Tibial nerve (tissue), 3 donors: ENCODE results near the gene DISP3.

Experiments
- CTCF ChIP-seq, 5 experiments: fragments of 200-600 bp in 3 of 5; fragments of 450-650 bp in 2 of 5; sonication (generic) in 3 of 5; IDR thresholded peaks; one replicate each; pipeline ENCODE4 v1.5.1; 2016 to 2019; ENCODE audit warnings: antibody characterized with exemption in 5 of 5, mild to moderate bottlenecking in 3 of 5, moderate library complexity in 2 of 5
- POLR2A ChIP-seq, 2 donors: fragments of 450-650 bp; IDR thresholded peaks; one replicate each; pipeline ENCODE4 v1.6.1; 2017; ENCODE audit warnings: antibody characterized with exemption in 2 of 2, mild to moderate bottlenecking in 2 of 2, moderate library complexity in 2 of 2

GRCh38 chr1:11473491-11474034, 5.4 kb upstream of the DISP3 start:
- no peak for TF ChIP-seq CTCF (IDR thresholded peaks at IDR 0.05)
- TF ChIP-seq POLR2A (IDR thresholded peaks at IDR 0.05) = no peak
